Prostate gland (tissue), 2 donors: ENCODE results near the gene NSL1.

Experiments
- CTCF ChIP-seq, 4 experiments: fragments of 200-600 bp in 2 of 4; fragments of 450-650 bp in 2 of 4; sonication (generic) in 2 of 4; IDR thresholded peaks; 1 replicate in 3 of 4; 2 replicates in 1 of 4; pipeline ENCODE4 v1.5.1; 2016 to 2019; ENCODE audit warnings: antibody characterized with exemption in 4 of 4, mild to moderate bottlenecking in 2 of 4, moderate library complexity in 2 of 4
- POLR2A ChIP-seq: fragments of 450-650 bp; IDR thresholded peaks from one replicate; pipeline ENCODE4 v1.6.1; 2016; ENCODE audit warnings: antibody characterized with exemption, mild to moderate bottlenecking
- POLR2AphosphoS5 ChIP-seq: sonication (generic); formaldehyde crosslinking; IDR thresholded peaks from one replicate; pipeline ENCODE4 v1.6.1; 2017; ENCODE audit warnings: antibody characterized with exemption

GRCh38 chr1:212683357-212683722 lies 108.2 kb downstream of the NSL1 start:
- TF ChIP-seq CTCF (IDR thresholded peaks at IDR 0.05) (no peak), POLR2A (no peak), POLR2AphosphoS5 (no peak)
